Sigmoid colon (tissue), 4 donors: ENCODE data around the gene DUT.

Experiments used
- POLR2A ChIP-seq, 2 donors: fragments of 450-650 bp; IDR thresholded peaks; one replicate each; pipeline ENCODE4 v1.6.1; 2016; ENCODE audit warnings: antibody characterized with exemption in 2 of 2, mild to moderate bottlenecking in 2 of 2, moderate library complexity in 2 of 2
- POLR2AphosphoS5 ChIP-seq, 4 donors: sonication (generic); formaldehyde crosslinking; IDR thresholded peaks; one replicate each; pipeline ENCODE4 v1.6.1; 2017; ENCODE audit warnings: antibody characterized with exemption in 4 of 4
- TF ChIP-seq, protein P1 (sequence below), 4 experiments: fragments of 450-650 bp in 3 of 4; fragments of 200-600 bp in 1 of 4; IDR thresholded peaks; one replicate each; pipeline ENCODE4 v1.5.1; 2016 to 2019; ENCODE audit warnings: antibody characterized with exemption in 4 of 4, mild to moderate bottlenecking in 3 of 4, moderate library complexity in 2 of 4

DNA sequence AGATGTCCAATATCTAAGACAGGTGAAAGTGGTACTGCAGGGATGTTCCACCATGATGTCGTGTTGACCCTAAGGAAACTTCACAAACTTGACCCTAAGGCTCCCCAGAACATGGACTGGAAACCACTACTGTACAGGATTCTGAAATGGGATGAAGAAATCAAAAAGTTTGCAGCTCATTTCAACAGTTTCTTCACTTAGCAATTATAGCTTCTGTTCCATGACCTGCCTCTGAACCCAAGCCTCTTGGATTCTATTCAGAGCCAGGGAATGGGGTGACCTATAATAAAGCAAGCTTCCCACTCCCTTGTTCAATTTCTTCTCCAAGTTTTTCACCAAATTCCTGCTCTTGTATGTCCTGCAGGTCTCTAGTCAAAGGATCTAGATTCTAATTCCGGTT lies 40.7 kb downstream of the DUT start:
- TF ChIP-seq, protein P1, sequence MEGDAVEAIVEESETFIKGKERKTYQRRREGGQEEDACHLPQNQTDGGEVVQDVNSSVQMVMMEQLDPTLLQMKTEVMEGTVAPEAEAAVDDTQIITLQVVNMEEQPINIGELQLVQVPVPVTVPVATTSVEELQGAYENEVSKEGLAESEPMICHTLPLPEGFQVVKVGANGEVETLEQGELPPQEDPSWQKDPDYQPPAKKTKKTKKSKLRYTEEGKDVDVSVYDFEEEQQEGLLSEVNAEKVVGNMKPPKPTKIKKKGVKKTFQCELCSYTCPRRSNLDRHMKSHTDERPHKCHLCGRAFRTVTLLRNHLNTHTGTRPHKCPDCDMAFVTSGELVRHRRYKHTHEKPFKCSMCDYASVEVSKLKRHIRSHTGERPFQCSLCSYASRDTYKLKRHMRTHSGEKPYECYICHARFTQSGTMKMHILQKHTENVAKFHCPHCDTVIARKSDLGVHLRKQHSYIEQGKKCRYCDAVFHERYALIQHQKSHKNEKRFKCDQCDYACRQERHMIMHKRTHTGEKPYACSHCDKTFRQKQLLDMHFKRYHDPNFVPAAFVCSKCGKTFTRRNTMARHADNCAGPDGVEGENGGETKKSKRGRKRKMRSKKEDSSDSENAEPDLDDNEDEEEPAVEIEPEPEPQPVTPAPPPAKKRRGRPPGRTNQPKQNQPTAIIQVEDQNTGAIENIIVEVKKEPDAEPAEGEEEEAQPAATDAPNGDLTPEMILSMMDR (IDR thresholded peaks at IDR 0.05), result no peak
- no peak for TF ChIP-seq POLR2A (IDR thresholded peaks at IDR 0.05)
- TF ChIP-seq POLR2AphosphoS5 (IDR thresholded peaks at IDR 0.05), result no peak
